Pons (tissue), 1 donor: ENCODE results near the gene ICOSLG.
"Not testable (repeated sequence)": the region's sequence is repeated elsewhere in the genome, so short reads cannot be mapped to it uniquely, and the experiment has no call there.

ENCODE experiments used
- DNase-seq: peaks from one replicate; pipeline ENCODE4 v3.0.0-alpha.2; 2016; ENCODE audit warnings: low spot score

Gene ICOSLG

GRCh38 chr21:44263768-44264167 lies 23.0 kb upstream of the ICOSLG start:
- DNase-seq = no peak

GRCh38 chr21:44263221-44263760 lies 22.5 kb upstream of the ICOSLG start:
- no peak for DNase-seq

- DNase-seq = no peak
Observed at GRCh38 chr21:44262338-44263056, 21.8 kb upstream of the ICOSLG start.

- no peak for DNase-seq
Observed at GRCh38 chr21:44261675-44262295, 21.0 kb upstream of the ICOSLG start, which contains the start of gene DNMT3L. Gene DNMT3L (minus strand): TSS chr21:44261897. CDS start chr21:44261259, 638 bp downstream.

GRCh38 chr21:44260791-44261631 lies 20.3 kb upstream of the ICOSLG start:
- DNase-seq = no peak

- no peak for DNase-seq
Observed at GRCh38 chr21:44260066-44260465, 19.3 kb upstream of the ICOSLG start.

- DNase-seq = no peak
Observed at GRCh38 chr21:44259082-44259705, 18.5 kb upstream of the ICOSLG start.

- DNase-seq = no peak
Observed at GRCh38 chr21:44258056-44258725, 17.4 kb upstream of the ICOSLG start.

- DNase-seq = no peak
Observed at GRCh38 chr21:44255511-44255981, 14.8 kb upstream of the ICOSLG start.

- DNase-seq = no peak
Observed at GRCh38 chr21:44253832-44254710, 13.3 kb upstream of the ICOSLG start.

GRCh38 chr21:44249204-44250037 lies 8.7 kb upstream of the ICOSLG start:
- not testable (repeated sequence) for DNase-seq

GRCh38 chr21:44247904-44248303 lies 7.2 kb upstream of the ICOSLG start:
- DNase-seq = not testable (repeated sequence)

- DNase-seq = not testable (repeated sequence)
Observed at GRCh38 chr21:44243980-44244379, 3.2 kb upstream of the ICOSLG start.

- not testable (repeated sequence) for DNase-seq
Observed at GRCh38 chr21:44241281-44241680, 538 bp upstream of the ICOSLG start.

- DNase-seq = not testable (repeated sequence)
Observed at GRCh38 chr21:44240353-44240752, 390 bp downstream of the ICOSLG start.

GRCh38 chr21:44229561-44229960 lies 11.2 kb downstream of the ICOSLG start:
- DNase-seq = not testable (repeated sequence)

GRCh38 chr21:44228109-44228508 lies 12.6 kb downstream of the ICOSLG start:
- DNase-seq = not testable (repeated sequence)

- DNase-seq = not testable (repeated sequence)
Observed at GRCh38 chr21:44227614-44228013, 13.1 kb downstream of the ICOSLG start.

GRCh38 chr21:44225605-44226004 lies 15.1 kb downstream of the ICOSLG start:
- not testable (repeated sequence) for DNase-seq
